ENCODE measurements around the gene SLC38A2.

DNA sequence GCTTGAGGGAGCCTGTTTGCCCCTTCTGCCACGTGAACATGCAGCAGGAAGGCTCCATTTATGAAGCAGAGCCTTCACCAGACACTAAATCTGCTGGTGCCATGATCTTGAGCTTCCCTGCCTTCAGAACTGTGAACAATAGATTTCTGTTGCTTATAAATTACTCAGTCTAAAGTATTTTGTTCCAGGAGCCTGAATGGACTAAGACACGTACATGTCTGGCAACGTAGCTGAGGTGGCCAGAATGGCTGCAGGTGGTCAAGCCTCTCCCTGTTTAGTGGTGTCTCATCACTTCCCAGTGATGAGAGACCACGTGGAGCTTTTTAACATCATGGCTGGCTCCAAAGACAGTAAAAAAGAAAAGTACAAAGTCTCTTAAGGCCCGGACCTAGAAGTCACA is 32.2 kb upstream of the SLC38A2 start:
- TF ChIP-seq POLR2A (IDR thresholded peaks at IDR 0.05; ENCODE audit: low read depth, low read length) (no peak), BHLHE40 (IDR thresholded peaks at IDR 0.05; ENCODE audit: low read depth, low read length) (no peak), MXI1 (IDR thresholded peaks at IDR 0.05; ENCODE audit: borderline replicate concordance, low read depth, low read length) (no peak), RAD21 (IDR thresholded peaks at IDR 0.05; ENCODE audit: low read length) (no peak), RFX5 (IDR thresholded peaks at IDR 0.05; ENCODE audit: low read depth, low read length) (no peak), CEBPB (IDR thresholded peaks at IDR 0.05; ENCODE audit: low read depth, low read length) (no peak)
- TF ChIP-seq, protein P1, sequence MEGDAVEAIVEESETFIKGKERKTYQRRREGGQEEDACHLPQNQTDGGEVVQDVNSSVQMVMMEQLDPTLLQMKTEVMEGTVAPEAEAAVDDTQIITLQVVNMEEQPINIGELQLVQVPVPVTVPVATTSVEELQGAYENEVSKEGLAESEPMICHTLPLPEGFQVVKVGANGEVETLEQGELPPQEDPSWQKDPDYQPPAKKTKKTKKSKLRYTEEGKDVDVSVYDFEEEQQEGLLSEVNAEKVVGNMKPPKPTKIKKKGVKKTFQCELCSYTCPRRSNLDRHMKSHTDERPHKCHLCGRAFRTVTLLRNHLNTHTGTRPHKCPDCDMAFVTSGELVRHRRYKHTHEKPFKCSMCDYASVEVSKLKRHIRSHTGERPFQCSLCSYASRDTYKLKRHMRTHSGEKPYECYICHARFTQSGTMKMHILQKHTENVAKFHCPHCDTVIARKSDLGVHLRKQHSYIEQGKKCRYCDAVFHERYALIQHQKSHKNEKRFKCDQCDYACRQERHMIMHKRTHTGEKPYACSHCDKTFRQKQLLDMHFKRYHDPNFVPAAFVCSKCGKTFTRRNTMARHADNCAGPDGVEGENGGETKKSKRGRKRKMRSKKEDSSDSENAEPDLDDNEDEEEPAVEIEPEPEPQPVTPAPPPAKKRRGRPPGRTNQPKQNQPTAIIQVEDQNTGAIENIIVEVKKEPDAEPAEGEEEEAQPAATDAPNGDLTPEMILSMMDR (conservative IDR thresholded peaks at IDR 0.05; ENCODE audit: low read depth, low read length): no peak
- TF ChIP-seq, protein P2, sequence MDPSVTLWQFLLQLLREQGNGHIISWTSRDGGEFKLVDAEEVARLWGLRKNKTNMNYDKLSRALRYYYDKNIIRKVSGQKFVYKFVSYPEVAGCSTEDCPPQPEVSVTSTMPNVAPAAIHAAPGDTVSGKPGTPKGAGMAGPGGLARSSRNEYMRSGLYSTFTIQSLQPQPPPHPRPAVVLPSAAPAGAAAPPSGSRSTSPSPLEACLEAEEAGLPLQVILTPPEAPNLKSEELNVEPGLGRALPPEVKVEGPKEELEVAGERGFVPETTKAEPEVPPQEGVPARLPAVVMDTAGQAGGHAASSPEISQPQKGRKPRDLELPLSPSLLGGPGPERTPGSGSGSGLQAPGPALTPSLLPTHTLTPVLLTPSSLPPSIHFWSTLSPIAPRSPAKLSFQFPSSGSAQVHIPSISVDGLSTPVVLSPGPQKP (IDR thresholded peaks at IDR 0.05; ENCODE audit: borderline replicate concordance, low read depth, low read length): no peak
- TF ChIP-seq, protein P3, sequence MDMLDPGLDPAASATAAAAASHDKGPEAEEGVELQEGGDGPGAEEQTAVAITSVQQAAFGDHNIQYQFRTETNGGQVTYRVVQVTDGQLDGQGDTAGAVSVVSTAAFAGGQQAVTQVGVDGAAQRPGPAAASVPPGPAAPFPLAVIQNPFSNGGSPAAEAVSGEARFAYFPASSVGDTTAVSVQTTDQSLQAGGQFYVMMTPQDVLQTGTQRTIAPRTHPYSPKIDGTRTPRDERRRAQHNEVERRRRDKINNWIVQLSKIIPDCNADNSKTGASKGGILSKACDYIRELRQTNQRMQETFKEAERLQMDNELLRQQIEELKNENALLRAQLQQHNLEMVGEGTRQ (IDR thresholded peaks at IDR 0.05; ENCODE audit: low read depth, low read length): no peak

Measured in IMR-90 (cell line).